Epithelial cell of proximal tubule (primary cell): ENCODE results near the gene BTAF1. TPM values are rescaled to one million over a fixed set of nuclear protein-coding genes. Genes with fewer than 3 reads are reported as not detected.
A peak's percentile ranks its signal among the peaks of the same experiment; 100 is the strongest.

Experiments used
- DNase-seq: peaks from one replicate; pipeline ENCODE4 v3.0.0-alpha.2; 2011; ENCODE audit warnings: low read depth
- H3K4me3 ChIP-seq: 2 replicates; pipeline ENCODE4 v1.5.1; 2011; ENCODE audit warnings: low read depth, mild to moderate bottlenecking, low read length
- total RNA-seq: library from RNA; depleted of rRNA; stranded (reverse); fragments of >200 nt; gene quantifications from 2 replicates; pipeline ENCODE4 v1.2.3, GENCODE V29; 2015
- TF ChIP-seq, protein P1 (sequence below): conservative IDR thresholded peaks from 2 replicates; pipeline ENCODE4 v1.5.1; 2012; ENCODE audit warnings: low read depth, mild to moderate bottlenecking, low read length

BTAF1 gene
- total RNA-seq, 1 donor from 2014 or later, result 35.2 TPM

DNA sequence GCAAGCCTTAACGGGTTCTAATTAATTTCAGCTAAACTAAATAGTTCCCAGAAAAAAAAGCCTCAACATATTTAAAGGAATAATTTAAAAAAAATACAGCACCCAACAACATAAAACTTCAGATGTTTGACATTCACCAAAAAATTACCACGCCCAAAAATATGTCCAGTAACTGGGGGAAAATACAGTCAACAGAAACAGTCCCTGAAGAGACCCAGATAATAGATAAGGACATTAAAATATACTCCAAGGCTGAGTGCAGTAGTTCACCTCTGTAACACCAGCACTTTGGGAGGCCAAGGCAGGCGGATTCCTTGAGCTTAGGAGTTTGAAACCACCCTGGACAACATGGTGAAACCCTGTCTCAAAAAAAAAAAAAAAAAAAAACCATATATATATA lies 78.0 kb downstream of the BTAF1 start:
- no peak overlapping the region for H3K4me3 ChIP-seq
- no peak for DNase-seq
- TF ChIP-seq, protein P1, sequence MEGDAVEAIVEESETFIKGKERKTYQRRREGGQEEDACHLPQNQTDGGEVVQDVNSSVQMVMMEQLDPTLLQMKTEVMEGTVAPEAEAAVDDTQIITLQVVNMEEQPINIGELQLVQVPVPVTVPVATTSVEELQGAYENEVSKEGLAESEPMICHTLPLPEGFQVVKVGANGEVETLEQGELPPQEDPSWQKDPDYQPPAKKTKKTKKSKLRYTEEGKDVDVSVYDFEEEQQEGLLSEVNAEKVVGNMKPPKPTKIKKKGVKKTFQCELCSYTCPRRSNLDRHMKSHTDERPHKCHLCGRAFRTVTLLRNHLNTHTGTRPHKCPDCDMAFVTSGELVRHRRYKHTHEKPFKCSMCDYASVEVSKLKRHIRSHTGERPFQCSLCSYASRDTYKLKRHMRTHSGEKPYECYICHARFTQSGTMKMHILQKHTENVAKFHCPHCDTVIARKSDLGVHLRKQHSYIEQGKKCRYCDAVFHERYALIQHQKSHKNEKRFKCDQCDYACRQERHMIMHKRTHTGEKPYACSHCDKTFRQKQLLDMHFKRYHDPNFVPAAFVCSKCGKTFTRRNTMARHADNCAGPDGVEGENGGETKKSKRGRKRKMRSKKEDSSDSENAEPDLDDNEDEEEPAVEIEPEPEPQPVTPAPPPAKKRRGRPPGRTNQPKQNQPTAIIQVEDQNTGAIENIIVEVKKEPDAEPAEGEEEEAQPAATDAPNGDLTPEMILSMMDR, result no peak

DNA sequence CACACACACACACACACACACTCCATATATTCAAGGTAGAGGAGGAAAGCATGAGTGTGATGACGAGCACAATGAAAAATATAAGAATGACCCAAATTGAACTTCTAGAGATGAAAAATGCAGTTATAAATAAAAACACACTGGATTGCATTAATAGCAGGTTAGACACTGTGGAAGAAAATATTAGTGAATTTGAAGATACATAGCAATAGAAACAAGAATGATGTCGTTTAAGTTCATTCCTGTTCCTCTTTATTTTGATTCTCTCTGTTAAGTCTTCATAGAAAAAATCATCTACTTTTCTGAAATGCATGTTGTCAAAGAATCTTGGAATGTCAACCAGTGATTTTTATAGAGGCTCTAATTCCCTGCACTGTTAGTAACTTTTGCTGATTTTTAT lies 78.4 kb downstream of the BTAF1 start:
- TF ChIP-seq, protein P1, result no peak

DNA sequence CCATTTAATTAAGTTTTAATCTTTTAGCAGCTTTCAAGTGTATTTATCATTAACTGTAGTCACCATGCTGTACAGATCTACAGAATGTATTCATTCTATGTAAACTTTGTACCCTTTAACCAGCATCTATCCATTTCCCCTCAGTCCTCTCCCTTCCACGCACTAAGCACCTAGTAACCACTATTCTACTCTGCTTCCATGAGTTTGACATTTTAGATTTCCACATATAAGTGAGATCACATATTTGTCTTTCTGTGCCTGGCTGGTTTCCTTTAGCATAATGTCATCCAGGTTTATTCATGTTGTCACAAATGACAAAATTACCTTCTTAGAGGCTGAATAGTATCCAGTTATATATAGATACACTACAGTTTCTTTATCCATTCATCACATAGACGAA lies 79.7 kb downstream of the BTAF1 start:
- no peak for DNase-seq
- H3K4me3 ChIP-seq, result no peak overlapping the region
- TF ChIP-seq, protein P1, result no peak

More for the DNA sequence above, 78.4 kb downstream of the BTAF1 start:
- no peak for DNase-seq
- no peak overlapping the region for H3K4me3 ChIP-seq

DNA sequence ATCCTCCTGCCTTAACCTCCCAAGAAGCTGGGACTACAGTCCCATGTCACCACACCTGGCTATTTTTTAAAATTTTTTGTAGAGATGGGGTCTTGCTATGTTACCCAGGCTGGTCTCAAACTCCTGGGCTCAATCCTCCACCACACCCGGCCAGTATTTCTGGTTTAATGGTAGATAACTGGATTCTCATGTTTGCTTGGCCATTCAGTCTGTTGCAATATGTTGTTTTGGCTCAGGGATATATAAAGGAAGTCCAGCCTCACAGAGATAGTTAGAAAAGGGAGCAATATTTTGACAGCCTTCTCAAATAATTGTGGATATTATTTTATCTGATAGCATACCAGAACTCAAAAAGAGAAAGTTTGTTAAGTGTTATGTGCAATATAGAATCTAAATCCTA lies 82.4 kb downstream of the BTAF1 start:
- TF ChIP-seq, protein P1, result no peak
- no peak overlapping the region for H3K4me3 ChIP-seq

DNA sequence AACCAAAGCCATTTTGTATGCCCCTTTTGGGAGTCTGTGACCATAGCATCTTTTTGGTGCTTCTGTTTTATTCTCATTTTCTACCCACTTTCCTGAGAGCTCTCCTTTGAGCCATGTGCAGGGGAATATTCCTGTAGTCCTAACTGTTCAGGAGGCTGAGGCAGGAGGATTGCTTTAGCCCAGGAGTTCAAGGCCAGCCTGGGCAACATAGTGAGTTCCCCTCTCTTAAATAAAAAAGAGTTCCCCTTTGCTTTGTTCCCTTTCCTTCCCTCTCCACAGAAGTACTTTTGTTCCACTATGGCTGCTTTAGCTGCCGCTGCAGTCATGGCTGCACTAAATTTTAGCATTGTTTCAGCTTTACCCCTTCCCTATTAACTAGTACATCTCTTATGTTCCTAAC lies 85.9 kb downstream of the BTAF1 start:
- TF ChIP-seq, protein P1, result no peak
- H3K4me3 ChIP-seq, result no peak overlapping the region
- DNase-seq, result no peak

More for the DNA sequence above, 82.4 kb downstream of the BTAF1 start:
- DNase-seq, result no peak

DNA sequence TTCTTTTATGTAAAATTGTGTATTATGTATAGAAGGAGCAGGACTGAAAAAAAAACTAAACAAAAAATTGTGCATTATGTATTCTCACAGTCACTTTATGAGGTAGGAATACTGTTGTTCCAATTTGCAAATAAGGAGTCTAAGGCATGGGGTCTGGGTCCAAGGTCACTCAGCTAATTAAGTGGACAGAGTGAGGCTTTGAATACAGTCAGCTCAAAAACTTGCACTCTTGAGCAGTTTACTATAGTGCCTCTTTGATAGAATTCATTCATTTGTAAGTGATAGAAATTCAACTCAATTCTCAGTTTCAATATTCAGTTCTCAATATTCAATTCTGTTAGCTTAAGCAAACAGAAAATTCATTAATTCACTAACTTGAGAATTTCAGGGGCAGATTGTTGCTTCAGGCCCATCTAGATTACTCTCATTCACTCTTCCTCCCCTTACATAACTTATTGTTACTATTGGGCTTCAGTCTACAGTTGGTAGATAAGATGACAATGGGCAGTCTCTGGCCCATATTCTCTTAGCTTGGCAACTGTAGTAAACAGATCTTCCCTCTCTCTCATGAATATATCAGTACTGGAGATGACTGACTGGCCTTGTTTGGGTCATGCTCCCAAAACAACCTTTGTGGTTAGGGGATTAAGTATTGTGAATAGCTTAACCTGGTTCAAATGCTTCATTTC lies 86.6 kb downstream of the BTAF1 start:
- no peak for DNase-seq
- no peak overlapping the region for H3K4me3 ChIP-seq
- TF ChIP-seq, protein P1, result no peak

DNA sequence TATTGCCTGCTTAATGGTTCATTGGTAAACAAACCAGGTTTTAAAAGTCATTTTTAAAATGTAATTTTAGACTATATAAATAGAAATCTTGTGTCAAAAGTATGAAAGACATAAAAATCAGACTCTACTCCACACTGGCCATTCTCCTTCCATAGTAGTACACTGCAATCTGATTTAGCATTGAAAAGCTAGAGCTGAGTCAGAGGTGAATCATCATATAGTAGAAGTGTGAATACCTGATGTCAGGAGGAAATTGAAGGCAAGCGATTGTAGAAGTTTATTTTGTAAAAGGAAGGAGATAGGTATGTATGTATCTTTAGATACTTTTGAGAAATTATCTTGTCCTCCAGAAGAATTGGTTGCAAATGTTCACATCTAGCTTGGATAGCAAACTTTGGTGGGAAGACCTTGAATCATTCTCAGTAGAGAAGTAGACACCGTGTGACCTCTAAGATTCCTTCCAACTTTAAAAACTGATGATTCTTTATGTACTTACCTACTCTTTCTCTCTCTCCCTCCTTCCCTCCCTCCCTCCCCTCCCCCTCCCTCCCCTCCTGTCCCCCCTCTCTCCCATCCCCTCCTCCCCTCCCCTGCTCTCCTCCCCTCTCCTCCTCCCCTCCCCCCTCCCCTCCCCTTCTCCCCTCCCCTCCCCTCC lies 88.1 kb downstream of the BTAF1 start:
- DNase-seq, result peak; percentile 50
- TF ChIP-seq, protein P1, result no peak
- H3K4me3 ChIP-seq, result no peak overlapping the region
